ENCODE results near the gene SPARCL1. TPM values are rescaled to one million over a fixed set of nuclear protein-coding genes. Genes with fewer than 3 reads are reported as not detected.

The SPARCL1 gene
- total RNA-seq, 1 donor from 2014 or later, result 8.6 TPM

GRCh38 chr4:87530868-87531267 lies 1.7 kb upstream of the SPARCL1 start:
- no peak for TF ChIP-seq CTCF (conservative IDR thresholded peaks at IDR 0.05)
- no peak overlapping the region for H3K27ac Mint-ChIP-seq (ENCODE audit: unreplicated experiment)
- H3K4me1 Mint-ChIP-seq, result peaks cover 60% of the 10 kb centered on the region
- H3K9me3 Mint-ChIP-seq, result peaks cover 15% of the 10 kb centered on the region
- H3K27me3 Mint-ChIP-seq (ENCODE audit: low read depth), result no peaks in the 10 kb centered on the region
- H3K4me3 Mint-ChIP-seq, result peak overlapping the region; percentile 58
- DNase-seq (ENCODE audit: low read depth, low spot score), result no peak
- H3K36me3 Mint-ChIP-seq (ENCODE audit: low read depth), result no peaks in the 10 kb centered on the region

GRCh38 chr4:87530229-87530628 lies 1.1 kb upstream of the SPARCL1 start:
- no peaks in the 10 kb centered on the region for H3K36me3 Mint-ChIP-seq (ENCODE audit: low read depth)
- no peak for TF ChIP-seq CTCF (conservative IDR thresholded peaks at IDR 0.05)
- DNase-seq (ENCODE audit: low read depth, low spot score), result no peak
- H3K27ac Mint-ChIP-seq (ENCODE audit: unreplicated experiment), result no peak overlapping the region
- no peak overlapping the region for H3K4me3 Mint-ChIP-seq
- H3K4me1 Mint-ChIP-seq, result peaks cover 66% of the 10 kb centered on the region
- H3K27me3 Mint-ChIP-seq (ENCODE audit: low read depth), result no peaks in the 10 kb centered on the region
- peaks cover 15% of the 10 kb centered on the region for H3K9me3 Mint-ChIP-seq

- Mint-ChIP-seq H3K9me3 (peaks cover 11% of the 10 kb centered on the region), H3K36me3 (ENCODE audit: low read depth) (peaks cover 12% of the 10 kb centered on the region), H3K4me1 (peaks cover 75% of the 10 kb centered on the region), H3K4me3 (peak overlapping the region; percentile 50), H3K27me3 (ENCODE audit: low read depth) (no peaks in the 10 kb centered on the region), H3K27ac (ENCODE audit: unreplicated experiment) (no peak overlapping the region)
- no peak for DNase-seq (ENCODE audit: low read depth, low spot score)
- no peak for TF ChIP-seq CTCF (conservative IDR thresholded peaks at IDR 0.05)
Observed at GRCh38 chr4:87527431-87528220, 1.6 kb downstream of the SPARCL1 start.

GRCh38 chr4:87525636-87526295 lies 3.4 kb downstream of the SPARCL1 start:
- peaks cover 77% of the 10 kb centered on the region for H3K4me1 Mint-ChIP-seq
- DNase-seq (ENCODE audit: low read depth, low spot score), result no peak
- peaks cover 6% of the 10 kb centered on the region for H3K9me3 Mint-ChIP-seq
- TF ChIP-seq CTCF (conservative IDR thresholded peaks at IDR 0.05), result no peak
- peak overlapping the region; percentile 3 for H3K4me3 Mint-ChIP-seq
- H3K27ac Mint-ChIP-seq (ENCODE audit: unreplicated experiment), result peak overlapping the region; percentile 54
- H3K27me3 Mint-ChIP-seq (ENCODE audit: low read depth), result no peaks in the 10 kb centered on the region
- H3K36me3 Mint-ChIP-seq (ENCODE audit: low read depth), result peaks cover 12% of the 10 kb centered on the region

- peaks cover 12% of the 10 kb centered on the region for H3K36me3 Mint-ChIP-seq (ENCODE audit: low read depth)
- H3K4me3 Mint-ChIP-seq, result no peak overlapping the region
- no peaks in the 10 kb centered on the region for H3K27me3 Mint-ChIP-seq (ENCODE audit: low read depth)
- no peak for TF ChIP-seq CTCF (conservative IDR thresholded peaks at IDR 0.05)
- peaks cover 76% of the 10 kb centered on the region for H3K4me1 Mint-ChIP-seq
- peak overlapping the region; percentile 29 for H3K27ac Mint-ChIP-seq (ENCODE audit: unreplicated experiment)
- H3K9me3 Mint-ChIP-seq, result peaks cover 6% of the 10 kb centered on the region
- no peak for DNase-seq (ENCODE audit: low read depth, low spot score)
Observed at GRCh38 chr4:87524456-87524855, 4.7 kb downstream of the SPARCL1 start.
